Left lung (tissue), 10 donors: ENCODE data around the gene SLC25A19. TPM values are rescaled to one million over a fixed set of nuclear protein-coding genes. Genes with fewer than 3 reads are reported as not detected.
"Not testable (repeated sequence)": the region's sequence is repeated elsewhere in the genome, so short reads cannot be mapped to it uniquely, and the experiment has no call there.

Experiments used
- ATAC-seq: fragments of 200-7000 bp; cut with Tn5 transposase; one replicate; pipeline ENCODE4 v1.9.1; 2020; ENCODE audit warnings: moderate library complexity
- DNase-seq, 4 donors: peaks; one replicate each; pipeline ENCODE4 v3.0.0-alpha.2; 2013 to 2020
- H3K27ac ChIP-seq, 2 donors: fragments of 200-600 bp; sonication (generic) in 1 of 2; one replicate each; pipeline versions ENCODE4 v1.5.0 to v1.8.0; 2020 to 2021
- H3K27me3 ChIP-seq, 2 donors: fragments of 200-600 bp; sonication (generic) in 1 of 2; one replicate each; pipeline versions ENCODE4 v1.5.0 to v1.8.0; 2020 to 2021
- H3K36me3 ChIP-seq, 2 donors: fragments of 200-600 bp; sonication (generic) in 1 of 2; one replicate each; pipeline versions ENCODE4 v1.5.0 to v1.8.0; 2020 to 2021
- H3K4me1 ChIP-seq, 2 donors: fragments of 200-600 bp; one replicate each; pipeline ENCODE4 v1.8.0; 2021
- H3K4me3 ChIP-seq, 2 donors: fragments of 200-600 bp; sonication (generic) in 1 of 2; one replicate each; pipeline versions ENCODE4 v1.5.0 to v1.8.0; 2020 to 2021; ENCODE audit warnings: mild to moderate bottlenecking in 1 of 2
- H3K9me3 ChIP-seq, 2 donors: fragments of 200-600 bp; sonication (generic) in 1 of 2; one replicate each; pipeline versions ENCODE4 v1.5.0 to v1.8.0; 2020 to 2021
- CTCF ChIP-seq, 2 donors: fragments of 200-600 bp; sonication (generic) in 1 of 2; IDR thresholded peaks; one replicate each; pipeline versions ENCODE4 v1.5.0 to v1.8.0; 2021; ENCODE audit warnings: antibody characterized with exemption in 2 of 2
- intact Hi-C, 2 donors: fragments of 100-400 bp; cut with DNase I; formaldehyde crosslinking; loops; one replicate each; pipeline versions ENCODE4 v1.11.2 to v1.14.2; 2022
- polyA plus RNA-seq, 6 donors: library from polyadenylated mRNA; unstranded; fragments of 120-200 nt; gene quantifications; one replicate each; pipeline ENCODE4 v1.2.1, GENCODE V29; 2013; ENCODE audit not compliant: insufficient read length in 6 of 6
- total RNA-seq, 2 donors: library from RNA; stranded (reverse); fragmentation: NEBNext Ultra II Directional; extraction: Animal tissue kit (Norgen Biotek cat#: 25700); gene quantifications; one replicate each; pipeline ENCODE4 v1.2.1, GENCODE V29; 2021
- donor health status: DM: no; HTN: yes; CAD: no.
- donor health status: DM: no; HTN: no; CAD: no.

Gene SLC25A19
- total and polyA plus RNA-seq, 8 donors = 5.9 to 29.7 (median 7.4) TPM

- no peak for DNase-seq
- Histone ChIP-seq H3K4me1 (peaks cover 0 to 68% of the 10 kb centered on the region in 2 donors), H3K27ac (peak overlapping the region; percentile 78 to 90), H3K27me3 (no peaks in the 10 kb centered on the region), H3K9me3 (no peaks in the 10 kb centered on the region), H3K36me3 (no peaks in the 10 kb centered on the region), H3K4me3 (no peak overlapping the region)
- peak; percentile 84 for ATAC-seq
- TF ChIP-seq CTCF (IDR thresholded peaks at IDR 0.05) = no peak
- intact Hi-C loops = no loop called here
These were observed 6.2 kb upstream of the SLC25A19 start for GRCh38 chr17:75295201-75296158.

GRCh38 chr17:75292810-75293448 is 3.7 kb upstream of the SLC25A19 start:
- DNase-seq = peak in 2 of 4 donors; percentile 78 to 90
- H3K9me3 ChIP-seq, H3K27me3 ChIP-seq, H3K4me3 ChIP-seq, intact Hi-C loops, H3K36me3 ChIP-seq, ATAC-seq: not testable (repeated sequence)
- Histone ChIP-seq H3K4me1 (peaks cover 3 to 75% of the 10 kb centered on the region in 2 donors), H3K27ac (peak overlapping the region; percentile 33 to 65)

GRCh38 chr17:75289832-75290337 is 652 bp upstream of the SLC25A19 start:
- DNase-seq (peak in 2 of 4 donors; percentile 68 to 80), ATAC-seq (peak; percentile 43)
- H3K4me1 ChIP-seq = peaks cover 3 to 54% of the 10 kb centered on the region in 2 donors
- no peaks in the 10 kb centered on the region for H3K27me3 ChIP-seq
- no peaks in the 10 kb centered on the region for H3K9me3 ChIP-seq
- H3K4me3 ChIP-seq = peak overlapping the region; percentile 72 to 86
- H3K27ac ChIP-seq = peak overlapping the region; percentile 93 to 99
- intact Hi-C loops = no loop called here
- H3K36me3 ChIP-seq = peaks cover 0 to 19% of the 10 kb centered on the region in 2 donors
- TF ChIP-seq CTCF (IDR thresholded peaks at IDR 0.05) = no peak

- TF ChIP-seq CTCF (IDR thresholded peaks at IDR 0.05) = no peak
- intact Hi-C loops = no loop called here
- peak overlapping the region; percentile 93 to 99 for H3K27ac ChIP-seq
- DNase-seq = peak in 1 of 4 donors; percentile 67
- H3K27me3 ChIP-seq = no peaks in the 10 kb centered on the region
- peak overlapping the region; percentile 72 to 86 for H3K4me3 ChIP-seq
- H3K9me3 ChIP-seq = no peaks in the 10 kb centered on the region
- H3K36me3 ChIP-seq = peaks cover 0 to 29% of the 10 kb centered on the region in 2 donors
- ATAC-seq = peak; percentile 57
- peaks cover 3 to 44% of the 10 kb centered on the region in 2 donors for H3K4me1 ChIP-seq
These were observed 491 bp downstream of the SLC25A19 start for GRCh38 chr17:75288770-75289114.

- ATAC-seq = no peak
- peaks cover 0 to 33% of the 10 kb centered on the region in 2 donors for H3K36me3 ChIP-seq
- peaks cover 3 to 40% of the 10 kb centered on the region in 2 donors for H3K4me1 ChIP-seq
- H3K27me3 ChIP-seq = no peaks in the 10 kb centered on the region
- peak overlapping the region in 1 of 2 donors; percentile 99 for H3K27ac ChIP-seq
- H3K4me3 ChIP-seq = peak overlapping the region; percentile 72 to 86
- intact Hi-C loops = no loop called here
- no peak for TF ChIP-seq CTCF (IDR thresholded peaks at IDR 0.05)
- no peak for DNase-seq
- no peaks in the 10 kb centered on the region for H3K9me3 ChIP-seq
These were observed 874 bp downstream of the SLC25A19 start for GRCh38 chr17:75288359-75288758.
